ENCODE measurements around the gene SFTPD. TPM values are rescaled to one million over a fixed set of nuclear protein-coding genes. Genes with fewer than 3 reads are reported as not detected.

Gene SFTPD
- total and polyA plus RNA-seq, 2 donors (not counting 1 experiment from before 2014, with no cell fraction given) = not detected

DNA sequence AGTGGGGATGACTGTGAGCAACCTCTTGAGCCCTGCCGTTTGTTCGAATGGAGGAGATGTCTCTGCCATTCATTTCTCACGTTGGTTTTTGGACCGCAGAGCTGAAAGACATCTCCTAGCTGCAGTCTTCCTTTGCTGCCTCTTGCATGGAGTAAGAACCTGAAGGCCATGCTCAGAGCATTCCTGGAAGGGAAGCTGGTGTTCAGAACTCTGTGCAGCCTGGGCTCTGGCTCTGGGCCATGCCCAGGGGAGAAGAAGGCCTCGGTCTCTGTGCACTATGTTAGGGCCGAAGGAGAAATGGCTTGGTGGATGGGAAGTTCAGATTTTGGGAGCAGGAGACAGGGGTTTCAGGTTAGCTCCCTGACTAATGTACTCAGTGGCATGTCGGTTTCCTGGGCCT is 22.9 kb downstream of the SFTPD start:
- peaks cover 16% of the 10 kb centered on the region for H3K27me3 ChIP-seq (ENCODE audit: control insufficient read depth, insufficient read depth, low read length)
- no peaks in the 10 kb centered on the region for H3K36me3 ChIP-seq (ENCODE audit: control insufficient read depth, insufficient read depth, low read length)
- no peak for TF ChIP-seq EZH2 (IDR thresholded peaks at IDR 0.05; ENCODE audit: low read length, missing control alignments)
- TF ChIP-seq, protein P1, sequence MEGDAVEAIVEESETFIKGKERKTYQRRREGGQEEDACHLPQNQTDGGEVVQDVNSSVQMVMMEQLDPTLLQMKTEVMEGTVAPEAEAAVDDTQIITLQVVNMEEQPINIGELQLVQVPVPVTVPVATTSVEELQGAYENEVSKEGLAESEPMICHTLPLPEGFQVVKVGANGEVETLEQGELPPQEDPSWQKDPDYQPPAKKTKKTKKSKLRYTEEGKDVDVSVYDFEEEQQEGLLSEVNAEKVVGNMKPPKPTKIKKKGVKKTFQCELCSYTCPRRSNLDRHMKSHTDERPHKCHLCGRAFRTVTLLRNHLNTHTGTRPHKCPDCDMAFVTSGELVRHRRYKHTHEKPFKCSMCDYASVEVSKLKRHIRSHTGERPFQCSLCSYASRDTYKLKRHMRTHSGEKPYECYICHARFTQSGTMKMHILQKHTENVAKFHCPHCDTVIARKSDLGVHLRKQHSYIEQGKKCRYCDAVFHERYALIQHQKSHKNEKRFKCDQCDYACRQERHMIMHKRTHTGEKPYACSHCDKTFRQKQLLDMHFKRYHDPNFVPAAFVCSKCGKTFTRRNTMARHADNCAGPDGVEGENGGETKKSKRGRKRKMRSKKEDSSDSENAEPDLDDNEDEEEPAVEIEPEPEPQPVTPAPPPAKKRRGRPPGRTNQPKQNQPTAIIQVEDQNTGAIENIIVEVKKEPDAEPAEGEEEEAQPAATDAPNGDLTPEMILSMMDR (conservative IDR thresholded peaks at IDR 0.05 in 1 of 2, IDR thresholded peaks at IDR 0.05 in 1 of 2; ENCODE audit: low read depth in 1 of 2, low read length in 2 of 2) = no peak
- H3K27ac ChIP-seq (ENCODE audit: insufficient read depth, low read length) = no peak overlapping the region
- no peaks in the 10 kb centered on the region for H3K79me2 ChIP-seq (ENCODE audit: control insufficient read depth, insufficient read depth, low read length)
- H3K9me3 ChIP-seq (ENCODE audit: control insufficient read depth, insufficient read depth, low read depth, low read length) = no peaks in the 10 kb centered on the region
- no peak overlapping the region for H3K4me2 ChIP-seq (ENCODE audit: extremely low read depth, insufficient read depth, low read length)
- H3K9ac ChIP-seq (ENCODE audit: insufficient read depth, low read length) = no peak overlapping the region
- no peak overlapping the region for H3K4me3 ChIP-seq (replicated peaks in 1 of 4; ENCODE audit: control extremely low read depth in 1 of 4, insufficient read depth in 1 of 4, low read depth in 3 of 4, low read length in 4 of 4)
- no peak for DNase-seq (ENCODE audit: low read depth in 2 of 2)
- no peak overlapping the region for H2AFZ ChIP-seq (ENCODE audit: low read length)
- H4K20me1 ChIP-seq (ENCODE audit: control insufficient read depth, extremely low read depth, insufficient read depth, low read length) = no peaks in the 10 kb centered on the region
- no peaks in the 10 kb centered on the region for H3K4me1 ChIP-seq (ENCODE audit: control insufficient read depth, extremely low read depth, insufficient read depth, low read length)

DNA sequence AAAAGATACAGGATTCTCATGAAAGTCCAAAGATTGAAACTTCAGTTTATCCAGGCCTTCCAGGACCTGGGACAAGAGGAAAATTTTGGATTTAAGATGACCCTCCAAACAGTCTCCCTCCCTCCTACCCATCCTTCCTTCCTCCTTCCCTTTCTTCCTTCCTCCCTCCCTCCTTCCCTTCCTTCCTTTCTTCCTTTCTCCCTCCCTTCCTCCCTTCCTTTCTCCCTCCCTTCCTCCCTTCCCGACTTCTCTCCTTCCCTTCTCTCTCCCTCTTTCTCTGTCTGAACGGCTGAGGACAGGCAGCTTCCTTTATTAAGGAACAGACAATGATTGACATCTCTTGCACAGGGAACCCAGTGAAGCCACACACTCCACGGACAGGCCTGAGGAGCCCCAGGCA is 23.3 kb downstream of the SFTPD start:
- Histone ChIP-seq H3K4me1 (ENCODE audit: control insufficient read depth, extremely low read depth, insufficient read depth, low read length) (no peaks in the 10 kb centered on the region), H3K4me2 (ENCODE audit: extremely low read depth, insufficient read depth, low read length) (no peak overlapping the region), H2AFZ (ENCODE audit: low read length) (no peak overlapping the region), H3K36me3 (ENCODE audit: control insufficient read depth, insufficient read depth, low read length) (no peaks in the 10 kb centered on the region), H3K79me2 (ENCODE audit: control insufficient read depth, insufficient read depth, low read length) (no peaks in the 10 kb centered on the region), H3K9me3 (ENCODE audit: control insufficient read depth, insufficient read depth, low read depth, low read length) (no peaks in the 10 kb centered on the region), H3K9ac (ENCODE audit: insufficient read depth, low read length) (no peak overlapping the region), H3K27me3 (ENCODE audit: control insufficient read depth, insufficient read depth, low read length) (peaks cover 12% of the 10 kb centered on the region), H4K20me1 (ENCODE audit: control insufficient read depth, extremely low read depth, insufficient read depth, low read length) (no peaks in the 10 kb centered on the region), H3K27ac (ENCODE audit: insufficient read depth, low read length) (no peak overlapping the region), H3K4me3 (replicated peaks in 1 of 4; ENCODE audit: control extremely low read depth in 1 of 4, insufficient read depth in 1 of 4, low read depth in 3 of 4, low read length in 4 of 4) (no peak overlapping the region)
- TF ChIP-seq, protein P1 (conservative IDR thresholded peaks at IDR 0.05 in 1 of 2, IDR thresholded peaks at IDR 0.05 in 1 of 2; ENCODE audit: low read depth in 1 of 2, low read length in 2 of 2) = no peak
- no peak for TF ChIP-seq EZH2 (IDR thresholded peaks at IDR 0.05; ENCODE audit: low read length, missing control alignments)
- DNase-seq (ENCODE audit: low read depth in 2 of 2) = no peak

DNA sequence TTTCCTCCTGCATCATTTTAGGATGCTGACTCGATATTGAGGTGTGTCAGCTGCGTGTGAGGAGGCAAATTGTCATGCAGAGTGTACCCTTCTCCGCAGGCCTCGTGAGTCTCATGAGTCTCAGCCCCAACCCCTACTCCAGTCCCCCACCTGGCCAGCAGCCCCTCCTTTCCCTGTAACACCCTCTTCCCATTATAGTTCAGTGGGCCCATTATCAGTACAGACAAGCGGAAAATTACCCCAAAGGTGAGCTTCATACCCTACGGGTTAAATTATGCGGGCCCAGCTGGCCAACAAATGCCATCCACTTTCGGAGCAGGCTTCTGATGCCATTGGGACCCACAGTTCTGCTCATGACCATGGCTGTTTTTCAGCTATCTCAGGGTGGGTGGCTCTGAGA is 25.2 kb downstream of the SFTPD start:
- Histone ChIP-seq H3K4me1 (ENCODE audit: control insufficient read depth, extremely low read depth, insufficient read depth, low read length) (no peaks in the 10 kb centered on the region), H3K27ac (ENCODE audit: insufficient read depth, low read length) (no peak overlapping the region), H3K4me3 (replicated peaks in 1 of 4; ENCODE audit: control extremely low read depth in 1 of 4, insufficient read depth in 1 of 4, low read depth in 3 of 4, low read length in 4 of 4) (no peak overlapping the region), H2AFZ (ENCODE audit: low read length) (no peak overlapping the region), H3K79me2 (ENCODE audit: control insufficient read depth, insufficient read depth, low read length) (no peaks in the 10 kb centered on the region), H4K20me1 (ENCODE audit: control insufficient read depth, extremely low read depth, insufficient read depth, low read length) (no peaks in the 10 kb centered on the region), H3K9ac (ENCODE audit: insufficient read depth, low read length) (no peak overlapping the region), H3K9me3 (ENCODE audit: control insufficient read depth, insufficient read depth, low read depth, low read length) (no peaks in the 10 kb centered on the region), H3K4me2 (ENCODE audit: extremely low read depth, insufficient read depth, low read length) (no peak overlapping the region), H3K36me3 (ENCODE audit: control insufficient read depth, insufficient read depth, low read length) (no peaks in the 10 kb centered on the region), H3K27me3 (ENCODE audit: control insufficient read depth, insufficient read depth, low read length) (peaks cover 6% of the 10 kb centered on the region)
- no peak for TF ChIP-seq EZH2 (IDR thresholded peaks at IDR 0.05; ENCODE audit: low read length, missing control alignments)
- TF ChIP-seq, protein P1 (conservative IDR thresholded peaks at IDR 0.05 in 1 of 2, IDR thresholded peaks at IDR 0.05 in 1 of 2; ENCODE audit: low read depth in 1 of 2, low read length in 2 of 2) = no peak
- DNase-seq (ENCODE audit: low read depth in 2 of 2) = no peak

All from fibroblast of lung (primary cell).